ENCODE results near the gene GPC6. TPM values are rescaled to one million over a fixed set of nuclear protein-coding genes. Genes with fewer than 3 reads are reported as not detected.

GPC6 gene
- total RNA-seq, 1 donor from 2014 or later: 0.96 TPM

- ATAC-seq: no peak
Measured at GRCh38 chr13:93700115-93700514, 473.5 kb downstream of the GPC6 start.

- no peak for ATAC-seq
Measured at GRCh38 chr13:93708308-93709075, 481.9 kb downstream of the GPC6 start.

- ATAC-seq: no peak
Measured at GRCh38 chr13:93709506-93710244, 483.1 kb downstream of the GPC6 start.

- no peak for ATAC-seq
Measured at GRCh38 chr13:93714171-93714570, 487.6 kb downstream of the GPC6 start.

- ATAC-seq: no peak
Measured at GRCh38 chr13:93715866-93716265, 489.3 kb downstream of the GPC6 start.

DNA sequence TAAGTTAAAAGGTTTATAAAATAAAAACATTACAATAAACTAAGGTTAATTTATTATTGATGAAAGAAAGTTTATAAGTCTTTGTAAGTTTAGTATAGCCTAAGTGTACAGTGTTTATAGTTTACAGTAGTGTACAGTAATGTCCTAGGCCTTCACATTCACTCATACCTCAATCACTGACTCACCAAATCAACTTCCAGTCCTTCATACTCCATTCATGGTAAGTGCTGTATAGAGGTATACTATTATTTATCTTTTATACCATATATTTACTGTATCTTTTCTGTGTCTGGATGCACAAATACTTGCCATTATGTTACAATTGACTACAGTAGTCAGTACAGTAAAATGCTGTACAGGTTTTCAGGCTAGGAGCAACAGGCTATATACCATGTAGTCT lies 490.0 kb downstream of the GPC6 start:
- ATAC-seq: no peak

DNA sequence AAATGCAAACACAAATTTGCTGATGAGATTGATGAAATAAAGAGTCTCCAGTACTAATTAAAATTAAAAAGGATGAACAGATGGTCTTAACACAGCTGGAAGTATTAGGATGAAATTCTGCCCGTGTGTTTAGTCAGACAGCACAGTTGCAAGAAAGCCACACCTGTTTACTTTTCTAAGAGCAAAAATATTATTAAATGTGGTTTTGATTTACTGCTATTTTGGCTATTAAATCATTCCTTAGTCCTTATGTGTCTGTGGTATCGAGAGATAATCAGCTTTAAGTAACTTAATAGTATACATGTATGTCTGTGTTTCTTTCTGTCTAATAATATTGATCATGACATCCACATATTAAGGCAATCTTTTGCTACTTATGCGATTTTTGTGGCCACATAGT lies 494.9 kb downstream of the GPC6 start:
- ATAC-seq: no peak

GRCh38 chr13:93723316-93723715 lies 496.7 kb downstream of the GPC6 start:
- no peak for ATAC-seq

GRCh38 chr13:93724187-93724586 lies 497.6 kb downstream of the GPC6 start:
- ATAC-seq: no peak

- ATAC-seq: no peak
Measured at GRCh38 chr13:93726173-93726957, 499.8 kb downstream of the GPC6 start.

- ATAC-seq: no peak
Measured at GRCh38 chr13:93727211-93728141, 500.9 kb downstream of the GPC6 start.

- no peak for ATAC-seq
Measured at GRCh38 chr13:93729383-93729782, 502.8 kb downstream of the GPC6 start.

GRCh38 chr13:93730780-93731179 lies 504.2 kb downstream of the GPC6 start:
- ATAC-seq: no peak

DNA sequence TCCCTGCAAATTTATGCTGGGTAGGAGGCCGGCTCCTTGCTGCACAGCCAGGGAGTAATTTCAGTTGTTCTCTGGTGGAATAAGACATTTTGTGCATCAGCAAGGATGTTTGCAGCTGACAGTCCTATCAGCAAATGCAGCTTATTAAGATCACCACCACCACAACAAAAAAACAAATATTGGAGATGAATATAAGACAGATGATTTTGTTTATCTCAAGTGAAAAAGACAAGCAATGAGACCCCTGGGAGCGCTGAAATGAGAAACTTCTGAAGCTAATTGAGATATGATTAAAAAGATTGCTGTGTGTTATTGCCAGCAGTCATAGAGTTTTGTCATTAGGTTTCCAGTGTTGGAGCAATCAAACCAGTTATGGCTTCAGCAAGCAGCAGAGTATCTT lies 505.6 kb downstream of the GPC6 start:
- ATAC-seq: no peak

GRCh38 chr13:93736081-93736480 lies 509.5 kb downstream of the GPC6 start:
- no peak for ATAC-seq

- no peak for ATAC-seq
Measured at GRCh38 chr13:93736909-93737308, 510.3 kb downstream of the GPC6 start.

DNA sequence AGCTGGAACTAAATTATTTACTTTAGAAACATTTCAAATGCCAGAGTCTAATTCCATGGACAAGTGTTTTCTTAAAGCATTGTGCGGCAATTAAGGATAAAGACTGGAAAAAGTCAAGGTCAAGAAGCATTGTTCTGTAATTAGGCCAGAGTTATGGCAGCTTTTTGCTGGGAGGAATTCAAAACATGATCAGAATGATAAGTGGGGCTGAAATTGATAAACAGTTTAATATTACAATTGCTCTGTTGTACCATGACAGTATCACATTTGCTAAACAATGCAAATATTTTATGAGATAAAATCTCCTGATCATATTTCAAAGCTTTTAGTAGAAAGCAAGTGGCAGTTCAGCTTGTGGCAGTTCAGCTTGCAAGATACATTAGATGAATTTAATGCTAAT lies 513.7 kb downstream of the GPC6 start:
- ATAC-seq: no peak

DNA sequence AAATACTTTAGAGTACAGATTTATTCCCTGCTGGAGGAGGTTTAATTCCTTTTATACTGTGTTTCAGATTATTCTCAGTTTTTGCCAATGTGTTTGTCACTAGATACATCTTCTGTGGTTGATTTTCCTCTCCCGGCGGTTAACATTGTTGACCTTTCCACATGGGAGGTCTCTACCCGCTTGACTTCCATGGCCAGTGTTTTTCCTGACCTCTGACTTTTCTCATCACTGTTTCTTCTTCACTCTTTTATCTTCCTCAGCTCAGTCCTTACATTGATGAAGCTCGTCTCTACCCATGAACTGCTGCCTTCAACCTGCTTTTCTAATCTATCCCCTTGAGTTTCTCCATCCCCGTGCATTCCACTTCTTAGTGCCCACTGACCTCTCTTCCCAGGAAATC lies 517.4 kb downstream of the GPC6 start:
- ATAC-seq: no peak

DNA sequence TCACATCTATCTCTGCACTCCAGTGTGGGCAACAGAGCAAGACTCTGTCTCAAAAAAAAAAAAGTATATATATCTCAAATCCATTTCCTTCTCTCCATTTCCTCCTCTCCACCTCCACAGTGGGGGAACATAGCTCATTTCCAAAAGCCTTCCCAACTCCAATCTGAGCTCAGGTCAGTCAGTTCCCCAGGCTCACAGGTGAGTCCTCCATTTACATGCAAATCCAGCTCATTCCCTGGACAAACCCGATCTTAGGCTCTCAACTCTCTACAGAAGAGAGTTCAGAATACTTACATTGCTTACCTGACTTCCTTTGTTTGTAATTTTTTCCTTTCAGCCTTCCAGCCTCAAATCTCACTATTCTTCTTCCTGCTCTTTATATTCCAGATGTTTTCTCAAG lies 518.3 kb downstream of the GPC6 start:
- ATAC-seq: no peak

DNA sequence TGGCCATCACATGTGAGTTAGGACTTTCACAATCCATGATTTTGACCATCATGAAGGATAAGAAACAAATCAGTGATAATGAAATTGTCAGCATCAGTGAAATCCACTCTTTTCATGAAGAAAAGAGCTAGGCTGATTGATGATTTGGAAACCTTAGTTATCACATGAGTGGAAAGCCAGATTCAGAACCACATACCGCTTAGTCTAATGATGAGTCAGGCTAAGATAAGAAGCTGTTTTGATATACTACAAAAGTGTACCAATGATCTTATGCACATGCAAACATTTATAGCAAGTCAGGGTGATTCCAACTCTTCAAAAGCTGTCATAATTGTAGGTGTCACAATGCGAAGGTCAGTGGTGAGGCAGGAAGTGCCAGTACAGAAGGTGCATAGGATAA lies 519.3 kb downstream of the GPC6 start:
- ATAC-seq: no peak

- ATAC-seq: no peak
Measured at GRCh38 chr13:93746589-93746988, 520.0 kb downstream of the GPC6 start.

DNA sequence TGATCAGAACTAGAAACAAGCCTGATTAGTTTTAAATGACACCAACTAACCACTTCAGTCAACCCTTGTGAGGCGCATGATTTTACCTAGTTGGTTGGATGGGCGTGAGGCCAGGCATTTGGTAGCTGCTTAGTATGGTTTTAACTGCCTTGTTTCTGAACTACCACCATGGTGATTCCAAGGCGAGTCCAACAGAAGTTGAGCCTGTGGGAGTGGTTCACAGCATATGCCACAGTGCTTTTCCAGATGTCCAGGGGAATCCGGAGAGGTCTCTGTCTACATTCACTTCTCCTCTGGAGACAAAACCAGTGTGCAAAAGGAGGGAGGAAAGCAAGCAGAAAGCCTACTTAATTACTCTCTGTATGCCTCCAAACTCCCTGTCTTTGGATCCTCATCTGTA lies 524.1 kb downstream of the GPC6 start:
- ATAC-seq: no peak

All from esophagus mucosa (tissue), 1 donor.